Activated naive CD4-positive, alpha-beta T cell treated with anti-CD3 and anti-CD28 coated beads for 36 hours (primary cell): Measurements from ENCODE around the gene KIN. TPM values are rescaled to one million over a fixed set of nuclear protein-coding genes. Genes with fewer than 3 reads are reported as not detected.

ENCODE experiments used
- CTCF ChIA-PET: fragments of 350-600 bp; sonication (Branson Sonifier 250); formaldehyde crosslinking; loops from one replicate; lab custom pipeline; 2021; ENCODE audit warnings: antibody characterized with exemption; lab: Charles Lee
- DNase-seq: peaks from one replicate; pipeline ENCODE4 v3.0.0-alpha.2; 2020
- H3K27ac Mint-ChIP-seq: one replicate; pipeline ENCODE4 v1.8.0; 2021; ENCODE audit warnings: mild to moderate bottlenecking, mixed read lengths
- H3K27me3 Mint-ChIP-seq: one replicate; pipeline ENCODE4 v1.8.0; 2021; ENCODE audit warnings: low read depth, mixed read lengths
- H3K36me3 Mint-ChIP-seq: one replicate; pipeline ENCODE4 v1.8.0; 2021; ENCODE audit warnings: low read depth, mixed read lengths
- H3K4me1 Mint-ChIP-seq: one replicate; pipeline ENCODE4 v1.8.0; 2021; ENCODE audit warnings: low read depth, mixed read lengths
- H3K4me3 Mint-ChIP-seq: one replicate; pipeline ENCODE4 v1.8.0; 2021; ENCODE audit warnings: mild to moderate bottlenecking, moderate library complexity, mixed read lengths
- H3K9me3 Mint-ChIP-seq: one replicate; pipeline ENCODE4 v1.8.0; 2021; ENCODE audit warnings: mixed read lengths
- intact Hi-C: fragments of 100-400 bp; cut with micrococcal nuclease; formaldehyde crosslinking; loops from one replicate; pipeline ENCODE4 v1.15.1; 2023
- total RNA-seq, 2 experiments: library from RNA; stranded (reverse); gene quantifications; one replicate each; pipeline ENCODE4 v1.2.3, GENCODE V29; 2021

Gene KIN, protein sequence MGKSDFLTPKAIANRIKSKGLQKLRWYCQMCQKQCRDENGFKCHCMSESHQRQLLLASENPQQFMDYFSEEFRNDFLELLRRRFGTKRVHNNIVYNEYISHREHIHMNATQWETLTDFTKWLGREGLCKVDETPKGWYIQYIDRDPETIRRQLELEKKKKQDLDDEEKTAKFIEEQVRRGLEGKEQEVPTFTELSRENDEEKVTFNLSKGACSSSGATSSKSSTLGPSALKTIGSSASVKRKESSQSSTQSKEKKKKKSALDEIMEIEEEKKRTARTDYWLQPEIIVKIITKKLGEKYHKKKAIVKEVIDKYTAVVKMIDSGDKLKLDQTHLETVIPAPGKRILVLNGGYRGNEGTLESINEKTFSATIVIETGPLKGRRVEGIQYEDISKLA
- total RNA-seq: 1 to 10 TPM; 6.4 to 7.7 TPM

DNA sequence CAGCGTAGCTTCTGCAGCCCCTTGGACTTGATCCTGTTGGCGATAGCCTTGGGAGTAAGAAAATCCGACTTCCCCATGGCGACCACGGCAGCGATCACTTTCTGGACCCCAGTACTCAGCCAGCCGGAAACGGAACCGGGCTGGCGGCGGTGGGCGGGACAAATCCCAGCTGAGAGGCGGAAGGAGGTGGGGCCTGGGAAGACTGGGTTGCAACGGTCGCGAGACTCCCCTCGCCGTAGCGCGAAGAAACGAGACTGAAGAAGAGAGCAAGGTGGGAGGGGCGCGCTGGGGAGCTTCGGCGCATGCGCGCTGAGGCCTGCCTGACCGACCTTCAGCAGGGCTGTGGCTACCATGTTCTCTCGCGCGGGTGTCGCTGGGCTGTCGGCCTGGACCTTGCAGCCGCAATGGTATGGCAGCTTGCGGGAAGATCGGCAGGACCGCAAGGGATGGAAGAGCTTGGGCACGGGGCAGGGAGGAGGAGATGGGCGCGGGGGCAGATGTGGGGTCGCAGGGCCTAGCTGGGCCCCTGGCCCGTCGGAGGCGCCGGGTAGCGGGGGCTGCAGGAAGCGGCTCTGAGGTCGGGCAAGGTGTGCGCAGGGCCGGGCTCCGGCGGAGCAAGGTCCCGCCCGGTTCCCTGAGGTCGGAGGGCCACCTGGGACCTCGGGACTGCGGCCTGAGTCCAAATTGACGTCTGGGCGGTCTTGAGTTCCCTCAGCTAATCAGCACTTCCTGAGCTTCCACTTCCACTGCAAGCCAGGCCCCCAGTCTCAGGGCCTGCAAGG lies at the start of gene KIN, which contains the start of gene ATP5F1C:
Gene KIN (minus strand): TSS at position 137 of the 782 bp plus-strand sequence. CDS start 60 bp downstream, at position 77.
Gene ATP5F1C (plus strand): TSS at position 321 of the 782 bp plus-strand sequence. CDS start 31 bp downstream, at position 352.
- intact Hi-C loops: loop anchor here (1.0 to 2.0 kb wide), 3 partner anchors 30 to 309 kb away; partner anchors contain the start of genes GATA3 and TAF3
- peak; percentile 98 for DNase-seq
- Mint-ChIP-seq H3K27me3 (no peaks in the 10 kb centered on the region), H3K36me3 (peaks cover 18% of the 10 kb centered on the region), H3K9me3 (no peaks in the 10 kb centered on the region), H3K4me1 (peaks cover 63% of the 10 kb centered on the region), H3K27ac (no peak within 1 kb of the TSS), H3K4me3 (no peak within 1 kb of the TSS)
- CTCF ChIA-PET: interaction anchor here (0.6 to 1.3 kb wide), 2 partner anchors 258 to 263 kb away, joined by 3 to 5 read pairs; no protein-coding TSS in a partner anchor

DNA sequence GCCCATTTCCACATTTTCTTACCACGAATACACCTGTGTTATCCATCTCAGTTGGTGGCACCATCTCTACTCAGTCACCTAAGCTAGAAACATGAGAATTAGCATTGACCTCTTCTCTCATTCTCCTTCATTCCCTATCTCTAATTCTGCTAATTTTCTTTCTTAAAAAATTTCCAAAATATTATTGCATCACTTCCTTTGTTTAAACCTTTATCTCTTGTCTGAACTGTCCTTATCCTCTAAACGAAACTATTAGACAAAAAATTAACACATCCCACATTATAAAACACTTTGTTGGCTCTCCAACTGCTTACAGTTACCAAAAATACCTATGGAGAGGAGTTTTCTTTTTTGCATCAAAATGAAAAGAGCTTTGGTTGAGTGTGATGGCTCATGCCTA lies 48.8 kb upstream of the KIN start:
- no peak for DNase-seq
- Mint-ChIP-seq H3K36me3 (peaks cover 48% of the 10 kb centered on the region), H3K27me3 (no peaks in the 10 kb centered on the region), H3K9me3 (no peaks in the 10 kb centered on the region), H3K4me1 (peaks cover 36% of the 10 kb centered on the region), H3K27ac (no peak overlapping the region), H3K4me3 (no peak overlapping the region)
- intact Hi-C loops: no loop called here
- CTCF ChIA-PET: no interaction called here

DNA sequence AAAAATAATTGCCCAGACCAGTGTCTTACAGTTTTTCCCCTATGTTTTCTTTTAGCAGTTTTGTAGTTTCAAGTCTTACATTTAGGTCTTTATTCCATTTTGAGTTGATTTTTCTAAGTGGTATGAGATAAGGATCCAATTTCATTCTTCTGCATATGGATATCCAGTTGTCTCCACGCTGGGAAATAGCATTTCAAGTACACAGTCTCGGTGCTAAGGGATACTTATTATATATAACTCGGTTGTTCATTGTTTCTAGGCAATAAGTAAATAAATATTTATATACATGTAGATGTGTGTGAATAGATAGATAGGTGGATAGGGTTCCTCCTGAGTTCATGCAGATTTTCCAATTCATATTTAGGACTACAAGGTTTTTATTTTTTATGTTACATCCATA lies 46.5 kb upstream of the KIN start:
- DNase-seq: no peak
- Mint-ChIP-seq H3K27ac (no peak overlapping the region), H3K4me3 (no peak overlapping the region), H3K27me3 (no peaks in the 10 kb centered on the region), H3K4me1 (peaks cover 47% of the 10 kb centered on the region), H3K36me3 (peaks cover 47% of the 10 kb centered on the region), H3K9me3 (no peaks in the 10 kb centered on the region)
- CTCF ChIA-PET: no interaction called here
- intact Hi-C loops: no loop called here

DNA sequence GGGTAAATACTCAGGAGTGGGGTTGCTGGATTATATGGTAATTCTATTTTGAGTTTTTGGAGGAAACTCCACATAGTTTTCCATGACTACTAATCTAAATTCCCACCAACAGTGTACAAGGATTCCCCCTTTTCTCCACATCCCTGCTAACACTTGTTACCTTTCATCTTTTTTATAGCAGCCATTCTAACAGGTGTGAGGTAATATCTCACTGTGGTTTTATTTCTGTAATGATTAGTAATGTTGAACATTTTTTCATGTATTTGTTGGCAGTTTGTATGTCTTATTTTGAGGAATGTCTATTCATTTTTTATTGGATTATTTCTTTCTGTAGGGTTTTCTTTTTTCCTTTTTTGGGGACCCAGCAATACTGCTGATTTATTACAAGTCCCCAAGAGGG lies 45.4 kb upstream of the KIN start:
- H3K4me3 Mint-ChIP-seq: no peak overlapping the region
- CTCF ChIA-PET: no interaction called here
- H3K36me3 Mint-ChIP-seq: peaks cover 41% of the 10 kb centered on the region
- H3K4me1 Mint-ChIP-seq: peaks cover 53% of the 10 kb centered on the region
- intact Hi-C loops: no loop called here
- H3K27me3 Mint-ChIP-seq: no peaks in the 10 kb centered on the region
- DNase-seq: no peak
- no peak overlapping the region for H3K27ac Mint-ChIP-seq
- no peaks in the 10 kb centered on the region for H3K9me3 Mint-ChIP-seq

DNA sequence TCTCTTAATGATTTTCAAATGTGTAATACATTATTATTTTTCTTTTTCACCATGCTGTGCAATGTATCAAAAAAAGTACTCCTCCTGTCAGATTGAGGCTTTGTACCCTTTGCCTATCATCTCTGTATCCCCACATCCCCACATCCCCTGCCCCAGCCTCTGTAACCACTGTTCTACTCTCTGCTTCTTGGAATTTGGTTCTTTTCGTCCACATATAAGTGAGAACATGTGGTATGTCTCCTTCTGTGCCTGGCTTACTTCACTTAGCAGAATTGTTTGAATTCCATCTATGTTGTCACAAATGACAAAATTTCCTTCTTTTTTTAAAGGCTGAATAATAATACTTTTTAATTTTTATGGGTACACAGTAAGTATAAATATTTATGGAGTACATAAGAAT lies 44.3 kb upstream of the KIN start:
- no peak for DNase-seq
- Mint-ChIP-seq H3K9me3 (no peaks in the 10 kb centered on the region), H3K4me3 (no peak overlapping the region), H3K4me1 (peaks cover 53% of the 10 kb centered on the region), H3K36me3 (peaks cover 39% of the 10 kb centered on the region), H3K27me3 (no peaks in the 10 kb centered on the region), H3K27ac (no peak overlapping the region)
- intact Hi-C loops: no loop called here
- CTCF ChIA-PET: no interaction called here

DNA sequence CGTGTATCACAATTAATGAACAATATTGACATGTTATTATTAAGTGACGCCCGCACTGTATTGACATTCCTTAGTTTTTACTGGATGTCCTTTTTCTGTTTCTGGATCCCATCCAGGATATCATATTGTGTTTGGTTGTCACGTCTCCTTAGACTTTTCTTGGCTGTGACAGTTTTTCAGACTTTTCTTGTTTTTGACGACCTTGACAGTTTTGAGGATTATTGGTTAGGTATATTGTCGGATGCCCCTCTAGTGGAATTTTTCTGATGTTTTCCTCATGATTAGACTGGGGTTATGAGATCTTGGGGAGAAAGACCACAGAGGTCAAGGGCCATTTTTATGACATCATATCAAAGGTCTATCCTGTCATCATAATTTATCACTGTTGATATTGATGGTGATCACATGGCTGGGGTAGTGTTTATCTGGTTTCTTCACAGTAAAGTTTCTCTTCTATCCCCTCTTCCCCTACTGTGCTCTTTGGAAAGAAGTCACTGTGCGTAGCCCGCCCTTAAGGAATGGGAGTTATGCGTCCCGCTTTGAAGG lies 41.6 kb upstream of the KIN start:
- intact Hi-C loops: no loop called here
- H3K27me3 Mint-ChIP-seq: no peaks in the 10 kb centered on the region
- peaks cover 41% of the 10 kb centered on the region for H3K36me3 Mint-ChIP-seq
- no peak overlapping the region for H3K27ac Mint-ChIP-seq
- CTCF ChIA-PET: no interaction called here
- peaks cover 47% of the 10 kb centered on the region for H3K4me1 Mint-ChIP-seq
- no peak overlapping the region for H3K4me3 Mint-ChIP-seq
- no peaks in the 10 kb centered on the region for H3K9me3 Mint-ChIP-seq
- no peak for DNase-seq

DNA sequence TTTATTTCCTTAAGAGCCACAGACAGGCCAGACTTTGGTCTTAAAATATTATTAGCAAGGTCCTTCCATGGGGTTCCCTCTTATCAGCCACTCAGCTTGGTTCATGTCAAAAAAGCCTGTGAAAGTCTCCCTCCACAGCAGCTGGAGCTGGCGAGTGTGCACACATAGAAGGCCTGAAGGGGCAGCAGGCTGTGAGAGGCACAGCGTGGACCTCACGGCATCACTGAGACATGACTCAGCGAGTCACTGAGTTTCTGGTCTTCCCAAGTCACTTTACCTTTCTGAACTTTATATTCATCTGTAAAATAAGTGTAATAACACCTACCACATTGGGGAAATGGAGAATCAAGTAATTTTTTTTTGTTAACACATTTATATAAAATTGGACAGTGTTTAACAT lies 39.2 kb upstream of the KIN start:
- H3K4me3 Mint-ChIP-seq: no peak overlapping the region
- no peak overlapping the region for H3K27ac Mint-ChIP-seq
- peak; percentile 8 for DNase-seq
- CTCF ChIA-PET: no interaction called here
- no peaks in the 10 kb centered on the region for H3K9me3 Mint-ChIP-seq
- peaks cover 30% of the 10 kb centered on the region for H3K4me1 Mint-ChIP-seq
- intact Hi-C loops: no loop called here
- H3K36me3 Mint-ChIP-seq: peaks cover 35% of the 10 kb centered on the region
- H3K27me3 Mint-ChIP-seq: no peaks in the 10 kb centered on the region

DNA sequence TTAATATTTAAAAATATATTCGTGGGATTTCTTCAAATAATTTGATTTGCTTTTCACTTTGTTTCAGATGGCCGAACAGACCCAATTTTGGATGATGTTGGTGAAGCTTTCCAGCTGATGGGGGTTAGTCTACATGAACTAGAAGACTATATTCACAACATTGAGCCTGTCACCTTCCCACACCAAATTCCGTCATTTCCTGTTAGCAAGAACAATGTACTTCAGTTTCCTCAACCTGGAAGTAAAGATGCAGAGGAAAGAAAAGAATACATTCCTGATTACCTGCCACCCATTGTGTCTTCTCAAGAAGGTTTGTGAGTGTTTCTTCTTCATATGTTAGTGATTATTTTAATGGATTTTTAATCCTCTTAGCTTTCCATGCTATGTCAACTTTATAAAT lies 36.5 kb upstream of the KIN start:
- peaks cover 26% of the 10 kb centered on the region for H3K36me3 Mint-ChIP-seq
- CTCF ChIA-PET: interaction anchor here (0.6 to 1.6 kb wide), 3 partner anchors 18 to 649 kb away, joined by 3 to 5 read pairs (median 4); no protein-coding TSS in a partner anchor

DNA sequence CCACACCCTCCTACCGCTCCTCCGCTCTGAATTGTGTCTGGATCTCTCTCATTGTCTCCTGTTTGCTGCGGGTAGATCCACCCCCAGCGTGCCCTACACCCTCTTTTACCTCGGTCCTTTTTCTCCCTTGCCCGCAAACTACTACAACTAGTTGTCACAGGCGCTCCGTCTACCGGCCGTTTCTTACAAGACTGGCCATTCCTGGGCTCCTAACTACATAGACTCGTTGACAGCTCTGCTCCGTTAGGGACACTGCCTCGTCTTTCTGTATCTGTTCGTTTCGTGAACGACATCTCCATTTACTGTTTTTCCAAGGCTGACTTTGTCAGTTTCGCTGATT lies 31.3 kb upstream of the KIN start:
- intact Hi-C loops: loop anchor here (2.0 kb wide), 1 partner anchor 236 kb away; the partner anchor contains the start of gene GATA3
- H3K9me3 Mint-ChIP-seq: no peaks in the 10 kb centered on the region
- H3K4me1 Mint-ChIP-seq: peaks cover 28% of the 10 kb centered on the region
- peak overlapping the region; percentile 94 for H3K4me3 Mint-ChIP-seq
- CTCF ChIA-PET: interaction anchor here (0.6 to 1.5 kb wide), 2 partner anchors 27 to 28 kb away, joined by 3 read pairs; no protein-coding TSS in a partner anchor
- H3K27ac Mint-ChIP-seq: peak overlapping the region; percentile 37
- DNase-seq: peak; percentile 53
- no peaks in the 10 kb centered on the region for H3K27me3 Mint-ChIP-seq
- peaks cover 4% of the 10 kb centered on the region for H3K36me3 Mint-ChIP-seq

More for the DNA sequence above, 36.5 kb upstream of the KIN start:
- H3K27me3 Mint-ChIP-seq: no peaks in the 10 kb centered on the region
- DNase-seq: no peak
- H3K4me1 Mint-ChIP-seq: peaks cover 39% of the 10 kb centered on the region
- no peak overlapping the region for H3K4me3 Mint-ChIP-seq
- H3K9me3 Mint-ChIP-seq: no peaks in the 10 kb centered on the region
- intact Hi-C loops: no loop called here
- no peak overlapping the region for H3K27ac Mint-ChIP-seq

DNA sequence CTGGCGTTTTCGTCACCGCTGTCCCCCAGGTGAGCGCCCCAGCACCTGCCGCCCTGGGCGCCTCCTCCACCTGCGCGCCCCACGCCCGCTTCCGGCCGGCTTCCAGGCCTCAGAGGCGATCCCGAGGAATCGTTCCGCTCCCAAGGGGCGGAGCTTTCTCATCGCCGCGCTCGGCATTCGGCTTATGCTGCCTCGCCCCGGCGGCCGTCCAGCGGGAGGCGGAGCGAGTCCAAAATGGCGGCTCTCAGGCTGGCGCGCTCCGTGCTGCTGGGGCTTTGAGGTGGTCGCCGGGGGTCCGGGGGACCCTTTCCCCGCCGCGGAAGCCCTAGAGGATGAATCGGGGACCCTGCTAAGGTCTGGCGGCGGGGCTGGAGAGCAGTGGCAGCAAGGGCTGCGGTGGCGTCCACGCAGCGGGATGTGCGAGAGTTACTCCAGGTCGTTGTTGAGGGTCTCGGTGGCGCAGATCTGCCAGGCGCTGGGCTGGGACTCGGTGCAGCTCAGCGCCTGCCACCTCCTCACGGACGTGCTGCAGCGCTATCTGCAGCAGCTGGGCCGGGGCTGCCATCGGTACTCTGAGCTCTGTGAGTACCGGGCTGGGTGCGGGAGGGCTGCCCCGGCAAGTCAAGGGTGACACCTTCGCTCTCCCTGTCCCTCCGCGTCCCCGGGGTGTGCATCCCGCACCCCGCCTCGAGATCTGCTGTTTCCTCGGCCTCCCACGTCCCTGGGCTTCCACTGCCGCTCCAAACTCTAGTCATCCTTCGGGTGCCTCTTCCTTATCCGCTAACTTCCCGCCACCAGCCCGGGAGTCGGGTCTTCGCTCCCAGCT lies 30.7 kb upstream of the KIN start, which contains the start of gene TAF3:
Gene TAF3 (plus strand): TSS at position 211 of the 826 bp plus-strand sequence. CDS start 205 bp downstream, at position 416.
- DNase-seq: peak; percentile 95
- CTCF ChIA-PET: interaction anchor here (0.6 kb wide), 1 partner anchor 26 kb away, joined by 3 read pairs; no protein-coding TSS in a partner anchor
- H3K27ac Mint-ChIP-seq: peak within 1 kb of the TSS; percentile 62
- intact Hi-C loops: loop anchor here (1.0 to 2.0 kb wide), 3 partner anchors 30 to 236 kb away; partner anchors contain the start of genes ATP5F1C and GATA3
- no peaks in the 10 kb centered on the region for H3K27me3 Mint-ChIP-seq
- peaks cover 4% of the 10 kb centered on the region for H3K36me3 Mint-ChIP-seq
- peaks cover 28% of the 10 kb centered on the region for H3K4me1 Mint-ChIP-seq
- H3K9me3 Mint-ChIP-seq: no peaks in the 10 kb centered on the region
- H3K4me3 Mint-ChIP-seq: peak within 1 kb of the TSS; percentile 94

DNA sequence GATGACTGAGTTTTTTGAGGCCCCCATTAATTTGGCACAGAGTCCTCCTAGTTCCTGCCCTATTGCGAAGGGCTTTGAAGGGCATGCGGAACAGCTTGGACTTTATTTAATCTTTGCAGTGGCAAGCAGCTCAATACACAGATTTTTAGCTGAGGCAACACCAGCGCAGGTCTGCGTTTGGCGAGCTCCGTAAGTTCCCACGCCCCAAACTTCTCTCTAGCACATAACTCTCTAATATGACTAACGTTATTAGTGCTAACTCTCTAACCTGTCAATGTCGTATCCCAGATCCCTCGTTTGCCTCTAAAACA lies 30.1 kb upstream of the KIN start:
- no peak for DNase-seq
- Mint-ChIP-seq H3K27ac (peak overlapping the region; percentile 62), H3K4me1 (peaks cover 28% of the 10 kb centered on the region), H3K36me3 (peaks cover 4% of the 10 kb centered on the region), H3K4me3 (peak overlapping the region; percentile 94), H3K9me3 (no peaks in the 10 kb centered on the region), H3K27me3 (no peaks in the 10 kb centered on the region)
- CTCF ChIA-PET: interaction anchor here (0.7 kb wide), 3 partner anchors 34 to 286 kb away, joined by 3 to 4 read pairs (median 4); no protein-coding TSS in a partner anchor
- intact Hi-C loops: loop anchor here (1.0 to 2.0 kb wide), 3 partner anchors 30 to 237 kb away; partner anchors contain the start of genes ATP5F1C and GATA3
